HG03103 (cell line): ENCODE measurements around the gene GALR1.

Source experiments
- ATAC-seq: cut with Tn5 transposase; IDR thresholded peaks from one replicate; pipeline ENCODE4 v1.9.1; 2021; ENCODE audit warnings: low read depth; ENCODE audit not compliant: unreplicated experiment

Gene GALR1

DNA sequence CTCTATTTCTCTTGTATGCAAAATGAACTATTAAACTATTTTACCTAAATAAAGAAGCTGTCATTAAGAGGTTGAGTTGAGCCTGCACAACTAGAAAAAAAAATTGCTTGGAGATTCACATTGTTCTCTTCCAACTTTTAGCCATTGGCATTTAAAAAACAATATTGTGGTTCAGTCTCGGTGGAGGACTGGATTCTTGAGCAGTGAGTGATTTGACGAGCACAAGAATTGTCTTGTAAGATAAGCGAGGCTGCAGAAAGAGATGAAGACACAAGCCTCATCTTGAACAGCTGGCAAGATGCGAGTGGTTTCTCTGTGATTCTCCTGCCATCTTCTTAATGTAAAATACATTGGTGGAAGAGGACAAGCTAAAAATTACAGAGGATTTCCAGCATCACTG lies 67.0 kb downstream of the GALR1 start:
- no peak for ATAC-seq

DNA sequence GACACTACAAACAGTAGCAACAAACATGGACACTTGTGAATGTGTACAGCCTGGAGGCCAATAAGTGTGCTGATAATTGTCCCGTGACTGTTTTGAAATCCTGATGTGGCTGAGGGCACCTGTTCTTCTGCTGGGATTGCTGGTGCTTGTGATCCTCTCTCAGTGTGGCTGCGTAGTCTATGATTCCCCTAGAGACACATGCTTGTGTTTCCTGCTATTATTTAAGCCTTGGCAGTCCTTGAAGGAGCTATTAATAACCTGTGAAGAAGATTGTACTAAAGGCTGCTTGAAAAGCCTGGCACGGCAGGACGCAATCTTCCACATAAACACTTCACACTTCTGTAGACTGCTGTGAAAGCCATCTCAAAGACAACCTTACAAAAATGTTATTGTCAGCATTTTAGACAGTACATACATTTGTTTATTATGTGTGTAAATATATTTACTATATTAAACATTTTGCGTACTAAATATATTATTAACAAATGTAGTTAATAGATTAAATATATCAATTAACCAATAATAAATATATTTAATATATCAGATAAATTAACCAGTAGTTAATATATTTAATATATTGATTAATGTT lies 71.4 kb downstream of the GALR1 start:
- ATAC-seq, result no peak

DNA sequence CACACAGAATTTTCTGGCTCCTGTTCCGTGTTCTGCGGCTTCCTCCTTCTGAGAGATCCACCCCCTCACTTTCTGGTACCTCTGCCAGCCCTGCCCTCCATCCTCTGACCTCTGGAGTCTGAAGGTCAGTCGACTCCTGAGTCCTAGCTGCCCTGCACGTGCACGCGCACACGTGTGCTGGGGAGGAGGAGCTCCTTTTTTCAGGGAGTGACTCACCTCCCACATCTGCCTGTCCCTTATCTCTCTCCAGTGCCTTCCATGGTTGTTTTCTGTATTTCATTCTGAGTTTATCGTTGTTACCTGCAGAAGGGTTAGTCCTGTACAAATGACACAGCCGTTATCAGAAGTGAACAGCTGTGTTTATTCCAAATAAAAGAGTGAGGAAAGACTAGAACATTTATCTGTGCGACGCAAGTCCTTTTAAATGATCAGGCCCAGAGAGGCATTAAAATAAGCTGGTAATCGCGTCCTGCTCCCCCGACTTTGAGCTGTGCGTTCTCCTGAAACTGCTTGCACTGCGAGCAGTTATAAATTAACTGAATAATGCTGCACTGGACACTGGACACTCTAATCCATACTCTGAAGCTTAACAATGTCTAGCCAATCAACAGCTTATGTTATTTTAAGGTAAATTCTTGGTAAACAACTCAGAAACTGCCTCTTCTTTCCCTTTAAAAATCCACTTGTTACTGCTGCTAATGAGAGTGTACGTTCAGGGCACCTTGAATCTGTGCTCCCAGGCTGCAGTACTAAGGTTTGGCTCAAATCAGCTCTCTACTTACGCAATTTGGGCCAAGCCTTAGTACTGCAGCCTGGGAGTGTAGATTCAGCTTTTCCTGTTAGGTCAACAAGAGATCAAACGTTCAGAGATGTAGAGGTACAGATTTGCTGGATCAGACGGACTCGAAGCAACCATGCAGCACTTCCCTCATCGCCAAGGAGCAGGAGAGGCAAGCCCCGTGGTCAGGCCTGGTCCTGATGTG lies 72.5 kb downstream of the GALR1 start:
- no peak for ATAC-seq

- ATAC-seq, result no peak
Measured at GRCh38 chr18:77323640-77324299, 74.1 kb downstream of the GALR1 start.
